GM21717 (cell line): ENCODE data around the gene WNK4.

Experiments used
- ATAC-seq: cut with Tn5 transposase; IDR thresholded peaks from one replicate; pipeline ENCODE4 v1.9.1; 2021; ENCODE audit warnings: mild to moderate bottlenecking, moderate library complexity; ENCODE audit not compliant: unreplicated experiment

Gene WNK4

GRCh38 chr17:42833767-42834422 is 53.5 kb downstream of the WNK4 start:
- peak; percentile 24 for ATAC-seq

GRCh38 chr17:42835732-42836131 is 55.3 kb downstream of the WNK4 start:
- ATAC-seq, result no peak

GRCh38 chr17:42841975-42842685 is 61.7 kb downstream of the WNK4 start:
- ATAC-seq, result no peak

GRCh38 chr17:42843358-42843934 is 63.0 kb downstream of the WNK4 start:
- no peak for ATAC-seq

- ATAC-seq, result no peak
These were observed 63.9 kb downstream of the WNK4 start, which contains the start of gene AOC2 for GRCh38 chr17:42844271-42844670. AOC2 (plus strand) TSS chr17:42844580; CDS start chr17:42844627, 47 bp downstream.

- ATAC-seq, result no peak
These were observed 64.5 kb downstream of the WNK4 start for GRCh38 chr17:42844761-42845555.

GRCh38 chr17:42845556-42845917 is 65.1 kb downstream of the WNK4 start:
- no peak for ATAC-seq

GRCh38 chr17:42845918-42846593 is 65.6 kb downstream of the WNK4 start:
- ATAC-seq, result no peak
